Thyroid gland (tissue), 4 donors: ENCODE results near the gene C19orf53. TPM values are rescaled to one million over a fixed set of nuclear protein-coding genes. Genes with fewer than 3 reads are reported as not detected.
A peak's percentile ranks its signal among the peaks of the same experiment; 100 is the strongest.

Experiments used
- DNase-seq, 2 donors: peaks; one replicate each; pipeline ENCODE4 v3.0.0-alpha.2; 2019
- H3K27ac ChIP-seq, 3 donors: fragments of 200-600 bp; sonication (generic); 1 replicate in 2 of 3; 2 replicates in 1 of 3; pipeline ENCODE4 v1.5.1; 2016 to 2019; ENCODE audit warnings: mild to moderate bottlenecking in 1 of 3, moderate library complexity in 1 of 3
- H3K27me3 ChIP-seq: fragments of 200-600 bp; sonication (generic); one replicate; pipeline ENCODE4 v1.5.1; 2019
- H3K36me3 ChIP-seq, 2 donors: fragments of 200-600 bp; sonication (generic); one replicate each; pipeline ENCODE4 v1.5.1; 2016 to 2019
- H3K4me1 ChIP-seq, 2 donors: fragments of 200-600 bp; sonication (generic); one replicate each; pipeline ENCODE4 v1.5.1; 2017 to 2019
- H3K4me3 ChIP-seq, 3 donors: fragments of 200-600 bp; sonication (generic); replicated peaks in 1 of 3; 1 replicate in 2 of 3; 2 replicates in 1 of 3; pipeline ENCODE4 v1.5.1; 2016; ENCODE audit warnings: mild to moderate bottlenecking in 1 of 3
- H3K9me3 ChIP-seq: fragments of 200-600 bp; sonication (generic); one replicate; pipeline ENCODE4 v1.5.1; 2017
- POLR2A ChIP-seq, 2 donors: fragments of 450-650 bp; IDR thresholded peaks; one replicate each; pipeline ENCODE4 v1.6.1; 2017; ENCODE audit warnings: antibody characterized with exemption in 2 of 2, mild to moderate bottlenecking in 2 of 2, moderate library complexity in 1 of 2
- WGBS, 2 donors: methylation state at CpG; one replicate each; pipeline ENCODE4 v1.1.5; 2017; 5-methylcytosine and 5-hydroxymethylcytosine counted together
- intact Hi-C: fragments of 100-400 bp; cut with DNase I; formaldehyde crosslinking; loops from one replicate; pipeline ENCODE4 v1.15.1; 2023
- total RNA-seq, 4 donors: library from RNA; depleted of rRNA; stranded (reverse); fragments of >200 nt; gene quantifications; one replicate each; pipeline ENCODE4 v1.2.3, GENCODE V29; 2016
- TF ChIP-seq, protein P1 (sequence below), 6 experiments: fragments of 200-600 bp in 3 of 6; fragments of 450-650 bp in 3 of 6; sonication (generic) in 3 of 6; IDR thresholded peaks; one replicate each; pipeline ENCODE4 v1.5.1; 2016 to 2019; ENCODE audit warnings: antibody characterized with exemption in 6 of 6, mild to moderate bottlenecking in 2 of 6, inconsistent platforms in 1 of 6, moderate library complexity in 1 of 6

The C19orf53 gene
- total RNA-seq, 4 donors from 2014 or later, result 50.2 to 191 (median 139) TPM

DNA sequence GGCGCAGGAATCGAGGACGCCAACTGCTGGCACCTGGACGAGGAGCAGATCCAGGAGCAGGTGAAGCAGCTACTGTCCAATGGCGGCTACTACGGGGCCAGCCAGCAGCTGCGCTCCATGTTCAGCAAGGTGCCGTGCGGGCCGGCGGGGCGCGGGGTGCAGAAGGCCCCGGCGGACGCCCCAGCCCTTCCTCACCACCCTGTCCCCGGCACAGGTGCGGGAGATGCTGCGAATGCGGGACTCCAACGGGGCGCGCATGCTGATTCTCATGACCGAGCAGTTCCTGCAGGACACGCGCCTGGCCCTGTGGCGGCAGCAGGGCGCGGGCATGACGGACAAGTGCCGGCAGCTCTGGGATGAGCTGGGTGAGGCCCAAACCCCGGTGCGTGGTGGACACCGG, 34.6 kb downstream of the C19orf53 start:
- peaks cover 28 to 34% of the 10 kb centered on the region in 2 donors for H3K36me3 ChIP-seq
- TF ChIP-seq, protein P1, sequence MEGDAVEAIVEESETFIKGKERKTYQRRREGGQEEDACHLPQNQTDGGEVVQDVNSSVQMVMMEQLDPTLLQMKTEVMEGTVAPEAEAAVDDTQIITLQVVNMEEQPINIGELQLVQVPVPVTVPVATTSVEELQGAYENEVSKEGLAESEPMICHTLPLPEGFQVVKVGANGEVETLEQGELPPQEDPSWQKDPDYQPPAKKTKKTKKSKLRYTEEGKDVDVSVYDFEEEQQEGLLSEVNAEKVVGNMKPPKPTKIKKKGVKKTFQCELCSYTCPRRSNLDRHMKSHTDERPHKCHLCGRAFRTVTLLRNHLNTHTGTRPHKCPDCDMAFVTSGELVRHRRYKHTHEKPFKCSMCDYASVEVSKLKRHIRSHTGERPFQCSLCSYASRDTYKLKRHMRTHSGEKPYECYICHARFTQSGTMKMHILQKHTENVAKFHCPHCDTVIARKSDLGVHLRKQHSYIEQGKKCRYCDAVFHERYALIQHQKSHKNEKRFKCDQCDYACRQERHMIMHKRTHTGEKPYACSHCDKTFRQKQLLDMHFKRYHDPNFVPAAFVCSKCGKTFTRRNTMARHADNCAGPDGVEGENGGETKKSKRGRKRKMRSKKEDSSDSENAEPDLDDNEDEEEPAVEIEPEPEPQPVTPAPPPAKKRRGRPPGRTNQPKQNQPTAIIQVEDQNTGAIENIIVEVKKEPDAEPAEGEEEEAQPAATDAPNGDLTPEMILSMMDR (IDR thresholded peaks at IDR 0.05), result no peak
- no peak for TF ChIP-seq POLR2A (IDR thresholded peaks at IDR 0.05)
- no peak overlapping the region for H3K4me3 ChIP-seq
- H3K4me1 ChIP-seq, result no peaks in the 10 kb centered on the region
- no peaks in the 10 kb centered on the region for H3K27me3 ChIP-seq
- 97 to 98% methylated on average over 8 to 22 of the region's 34 CpGs for WGBS, 2 donors
- H3K27ac ChIP-seq, result no peak overlapping the region
- intact Hi-C loops, result no loop called here
- H3K9me3 ChIP-seq, result no peaks in the 10 kb centered on the region
- no peak for DNase-seq

DNA sequence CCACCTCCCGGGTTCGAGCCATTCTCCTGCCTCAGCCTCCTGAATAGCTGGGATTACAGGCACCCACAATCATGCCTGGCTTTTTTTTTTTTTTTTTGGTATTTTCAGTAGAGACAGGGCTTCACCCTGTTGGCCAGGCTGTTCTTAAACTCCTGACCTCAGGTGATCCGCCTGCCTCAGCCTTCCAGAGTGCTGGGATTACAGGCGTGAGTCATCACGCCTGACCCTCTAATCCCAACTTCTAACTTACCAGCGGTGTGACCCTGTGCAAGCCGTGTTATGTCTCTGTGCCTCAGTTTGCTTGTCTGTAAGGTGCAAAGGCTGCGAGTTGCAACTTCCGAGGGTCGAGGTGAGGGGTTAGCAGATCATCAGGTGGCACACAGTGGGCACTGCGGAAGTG, 38.3 kb downstream of the C19orf53 start:
- Histone ChIP-seq H3K9me3 (no peaks in the 10 kb centered on the region), H3K4me1 (no peaks in the 10 kb centered on the region), H3K27me3 (no peaks in the 10 kb centered on the region), H3K4me3 (no peak overlapping the region), H3K36me3 (peaks cover 19 to 32% of the 10 kb centered on the region in 2 donors), H3K27ac (no peak overlapping the region)
- TF ChIP-seq, protein P1 (IDR thresholded peaks at IDR 0.05), result no peak
- TF ChIP-seq POLR2A (IDR thresholded peaks at IDR 0.05), result no peak
- WGBS, 2 donors, result 95 to 100% methylated on average over 11 of the region's 11 CpGs
- DNase-seq, result no peak
- intact Hi-C loops, result no loop called here

DNA sequence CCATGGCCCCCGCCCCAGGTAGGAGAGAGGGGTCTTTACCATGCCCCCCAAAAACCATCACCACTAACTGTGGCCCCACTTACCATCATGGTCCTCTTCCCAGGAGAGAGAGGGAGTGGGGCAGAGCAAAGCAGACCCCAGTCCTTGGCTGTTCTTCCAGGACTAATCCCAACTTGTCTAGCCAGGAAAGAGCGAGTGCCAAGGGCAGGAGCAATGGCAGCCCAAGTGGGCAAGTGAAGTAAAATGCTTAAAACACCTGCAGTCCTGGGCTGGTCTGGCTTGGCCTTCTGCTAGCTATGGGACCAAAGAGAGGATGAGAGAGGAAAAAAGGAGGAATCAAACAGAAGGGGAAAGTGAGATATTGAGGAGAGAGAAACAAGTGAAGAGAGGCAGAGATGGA, 38.9 kb downstream of the C19orf53 start:
- intact Hi-C loops, result no loop called here
- DNase-seq, result no peak
- Histone ChIP-seq H3K36me3 (peaks cover 19 to 26% of the 10 kb centered on the region in 2 donors), H3K4me1 (no peaks in the 10 kb centered on the region), H3K27ac (no peak overlapping the region), H3K9me3 (no peaks in the 10 kb centered on the region), H3K4me3 (no peak overlapping the region), H3K27me3 (no peaks in the 10 kb centered on the region)
- 98% methylated on average over 2 of the region's 2 CpGs for WGBS, 2 donors
- TF ChIP-seq, protein P1 (IDR thresholded peaks at IDR 0.05), result no peak
- no peak for TF ChIP-seq POLR2A (IDR thresholded peaks at IDR 0.05)

DNA sequence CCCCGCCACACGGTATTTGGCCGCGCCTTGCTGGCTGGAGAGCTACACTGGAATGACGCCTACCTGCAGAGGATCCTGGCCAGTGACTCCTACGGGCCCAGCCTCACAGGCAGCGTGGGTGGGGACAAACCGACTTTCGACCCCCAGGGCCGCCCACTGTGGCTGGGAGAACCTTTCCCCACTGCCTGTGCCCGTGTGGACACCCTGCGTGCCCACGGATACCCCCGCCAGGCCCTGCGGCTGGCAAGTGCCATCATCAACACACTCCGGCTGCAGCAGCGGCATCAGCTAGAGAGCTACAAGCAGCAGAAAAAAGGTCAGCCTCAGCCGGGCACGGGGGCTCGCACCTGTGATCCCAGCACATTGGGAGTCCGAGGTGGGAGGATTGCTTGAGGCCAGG, 40.3 kb downstream of the C19orf53 start:
- no peak for DNase-seq
- Histone ChIP-seq H3K36me3 (peaks cover 11 to 17% of the 10 kb centered on the region in 2 donors), H3K4me1 (no peaks in the 10 kb centered on the region), H3K27ac (no peak overlapping the region), H3K4me3 (no peak overlapping the region), H3K9me3 (no peaks in the 10 kb centered on the region), H3K27me3 (no peaks in the 10 kb centered on the region)
- WGBS, 2 donors, result 91 to 95% methylated on average over 9 to 21 of the region's 21 CpGs
- TF ChIP-seq, protein P1 (IDR thresholded peaks at IDR 0.05), result no peak
- no peak for TF ChIP-seq POLR2A (IDR thresholded peaks at IDR 0.05)
- intact Hi-C loops, result no loop called here

DNA sequence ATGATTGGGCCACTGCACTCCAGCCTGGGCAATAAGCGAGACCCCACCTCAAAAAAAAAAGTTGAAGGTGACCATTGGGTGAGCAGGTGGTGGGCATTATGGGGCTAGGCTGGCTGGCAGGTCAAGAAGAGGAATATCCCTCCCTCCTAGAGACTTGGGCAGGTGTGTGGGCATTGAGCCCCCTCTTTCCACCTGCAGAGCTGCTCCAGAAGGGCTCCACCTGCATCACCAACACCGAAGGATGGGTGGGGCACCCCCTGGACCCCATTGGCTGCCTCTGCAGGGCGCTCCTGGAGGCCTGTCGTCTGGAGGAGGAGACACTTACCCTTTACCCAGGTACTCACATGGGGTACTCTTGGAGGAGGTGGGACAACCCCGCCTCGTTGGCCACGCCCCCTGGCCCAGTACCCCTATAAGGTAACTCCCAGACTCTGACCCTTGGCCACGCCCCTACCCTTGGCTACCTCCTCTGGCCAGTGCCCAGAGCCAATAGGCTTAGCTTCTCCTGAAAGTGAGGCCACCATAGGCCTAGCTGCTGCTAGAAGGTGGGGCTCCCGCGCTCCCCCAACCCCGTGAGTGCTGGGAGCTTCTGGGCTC, 42.9 kb downstream of the C19orf53 start:
- no peak overlapping the region for H3K27ac ChIP-seq
- no peaks in the 10 kb centered on the region for H3K27me3 ChIP-seq
- WGBS, 2 donors, result 77 to 89% methylated on average over 2 to 6 of the region's 11 CpGs
- peaks cover 7 to 16% of the 10 kb centered on the region in 2 donors for H3K36me3 ChIP-seq
- H3K4me3 ChIP-seq, result no peak overlapping the region
- TF ChIP-seq, protein P1 (IDR thresholded peaks at IDR 0.05), result no peak
- TF ChIP-seq POLR2A (IDR thresholded peaks at IDR 0.05), result no peak
- H3K9me3 ChIP-seq, result no peaks in the 10 kb centered on the region
- DNase-seq, result peak; percentile 53 to 68
- intact Hi-C loops, result no loop called here
- H3K4me1 ChIP-seq, result no peaks in the 10 kb centered on the region
